ENCODE measurements around the gene XPOT. TPM values are rescaled to one million over a fixed set of nuclear protein-coding genes. Genes with fewer than 3 reads are reported as not detected.

XPOT gene
- total and polyA plus RNA-seq, 2 donors (not counting 1 experiment from before 2014, with no cell fraction given), result 11.7 to 48.8 TPM

DNA sequence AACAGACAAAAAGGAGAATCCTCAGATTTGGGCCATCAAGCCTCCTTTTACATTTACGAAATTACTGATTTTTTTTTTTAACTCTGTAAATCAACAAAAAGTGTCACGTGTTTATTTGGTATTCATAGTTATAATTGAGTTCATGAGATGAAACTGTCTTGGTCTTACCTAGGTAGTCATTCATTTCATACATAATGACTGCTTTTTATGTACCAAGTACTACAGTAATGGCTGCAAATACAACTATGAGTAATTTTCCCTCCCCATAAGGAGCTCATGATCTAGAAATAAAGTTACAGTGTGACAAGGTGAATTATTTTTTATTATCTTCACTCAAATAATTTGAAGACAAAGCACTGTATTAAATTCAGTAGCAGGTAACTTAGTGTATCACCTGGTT lies 41.3 kb downstream of the XPOT start:
- no peaks in the 10 kb centered on the region for H3K79me2 ChIP-seq (ENCODE audit: control insufficient read depth, insufficient read depth, low read length)
- no peaks in the 10 kb centered on the region for H3K9me3 Mint-ChIP-seq (ENCODE audit: insufficient read depth)
- no peak overlapping the region for H3K4me3 ChIP-seq (ENCODE audit: control extremely low read depth in 1 of 5, extremely low read depth in 1 of 5, insufficient read depth in 1 of 5, low read depth in 2 of 5, low read length in 4 of 5)
- H3K4me1 Mint-ChIP-seq, result peaks cover 2% of the 10 kb centered on the region
- H3K27me3 Mint-ChIP-seq, result no peaks in the 10 kb centered on the region
- no peak for ATAC-seq (ENCODE audit: low read depth)
- H2AFZ ChIP-seq (ENCODE audit: insufficient read depth, low read depth, low read length, poor library complexity, severe bottlenecking), result no peak overlapping the region
- no peak overlapping the region for H3K4me2 ChIP-seq (replicated peaks; ENCODE audit: low read depth, low read length, poor library complexity, severe bottlenecking)
- H3K9me3 ChIP-seq (ENCODE audit: control extremely low read depth in 1 of 3, control insufficient read depth in 2 of 3, insufficient read depth in 1 of 3, low read length in 2 of 3), result no peaks in the 10 kb centered on the region
- intact Hi-C loops (cut with micrococcal nuclease), result no loop called here
- no CpG with 5 or more reads among the region's 2 CpGs for WGBS (ENCODE audit: insufficient coverage)
- no peaks in the 10 kb centered on the region for H4K20me1 ChIP-seq (ENCODE audit: control insufficient read depth, insufficient read depth, low read length, poor library complexity, severe bottlenecking)
- H3K27ac ChIP-seq (ENCODE audit: low read length in 2 of 2), result no peak overlapping the region
- no peak for DNase-seq
- no peaks in the 10 kb centered on the region for H3K27me3 ChIP-seq (replicated peaks in 1 of 4; ENCODE audit: control extremely low read depth in 1 of 4, control insufficient read depth in 3 of 4, insufficient read depth in 4 of 4, low read length in 3 of 4)
- ChIA-PET POLR2A (no interaction called here), CTCF (no interaction called here)
- H3K4me1 ChIP-seq (ENCODE audit: control insufficient read depth in 2 of 2, insufficient read depth in 2 of 2, low read length in 2 of 2), result no peaks in the 10 kb centered on the region
- no peak overlapping the region for H3K27ac Mint-ChIP-seq
- no peak overlapping the region for H3K4me3 Mint-ChIP-seq
- H3K9ac ChIP-seq (ENCODE audit: low read length), result no peak overlapping the region
- H3K36me3 ChIP-seq (replicated peaks in 1 of 2; ENCODE audit: control extremely low read depth in 1 of 2, control insufficient read depth in 1 of 2, extremely low read depth in 1 of 2, insufficient read depth in 2 of 2, low read length in 1 of 2), result peaks cover 2 to 14% of the 10 kb centered on the region in 2 experiments
- TF ChIP-seq EZH2 (IDR thresholded peaks at IDR 0.05; ENCODE audit: borderline replicate concordance, insufficient read depth, low read depth, low read length, poor library complexity, severe bottlenecking), result no peak
- TF ChIP-seq, protein P1, sequence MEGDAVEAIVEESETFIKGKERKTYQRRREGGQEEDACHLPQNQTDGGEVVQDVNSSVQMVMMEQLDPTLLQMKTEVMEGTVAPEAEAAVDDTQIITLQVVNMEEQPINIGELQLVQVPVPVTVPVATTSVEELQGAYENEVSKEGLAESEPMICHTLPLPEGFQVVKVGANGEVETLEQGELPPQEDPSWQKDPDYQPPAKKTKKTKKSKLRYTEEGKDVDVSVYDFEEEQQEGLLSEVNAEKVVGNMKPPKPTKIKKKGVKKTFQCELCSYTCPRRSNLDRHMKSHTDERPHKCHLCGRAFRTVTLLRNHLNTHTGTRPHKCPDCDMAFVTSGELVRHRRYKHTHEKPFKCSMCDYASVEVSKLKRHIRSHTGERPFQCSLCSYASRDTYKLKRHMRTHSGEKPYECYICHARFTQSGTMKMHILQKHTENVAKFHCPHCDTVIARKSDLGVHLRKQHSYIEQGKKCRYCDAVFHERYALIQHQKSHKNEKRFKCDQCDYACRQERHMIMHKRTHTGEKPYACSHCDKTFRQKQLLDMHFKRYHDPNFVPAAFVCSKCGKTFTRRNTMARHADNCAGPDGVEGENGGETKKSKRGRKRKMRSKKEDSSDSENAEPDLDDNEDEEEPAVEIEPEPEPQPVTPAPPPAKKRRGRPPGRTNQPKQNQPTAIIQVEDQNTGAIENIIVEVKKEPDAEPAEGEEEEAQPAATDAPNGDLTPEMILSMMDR (IDR thresholded peaks at IDR 0.05), result no peak

DNA sequence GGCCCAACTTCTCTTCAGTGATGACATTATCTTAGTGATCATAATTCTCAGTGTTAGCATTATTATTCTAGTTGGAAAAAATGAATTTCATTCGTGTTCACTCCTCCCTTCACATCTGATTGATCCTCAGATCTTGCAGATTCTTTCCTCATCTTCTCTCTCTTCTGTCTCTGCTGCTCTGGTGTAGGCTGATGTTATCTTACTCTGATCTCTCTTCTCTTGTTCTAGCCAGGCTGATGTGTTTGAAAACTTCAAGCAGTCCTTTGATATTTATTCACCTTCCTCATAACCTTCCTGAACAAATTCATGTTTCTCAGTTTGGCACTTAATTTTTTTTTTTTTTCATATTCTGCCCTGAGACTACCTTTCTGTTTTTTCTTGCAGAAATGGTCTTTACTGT lies 42.1 kb downstream of the XPOT start:
- peaks cover 3% of the 10 kb centered on the region for H3K79me2 ChIP-seq (ENCODE audit: control insufficient read depth, insufficient read depth, low read length)
- WGBS (ENCODE audit: insufficient coverage), result no CpG with 5 or more reads among the region's 1 CpG
- H2AFZ ChIP-seq (ENCODE audit: insufficient read depth, low read depth, low read length, poor library complexity, severe bottlenecking), result no peak overlapping the region
- H4K20me1 ChIP-seq (ENCODE audit: control insufficient read depth, insufficient read depth, low read length, poor library complexity, severe bottlenecking), result no peaks in the 10 kb centered on the region
- H3K27ac Mint-ChIP-seq, result no peak overlapping the region
- H3K9ac ChIP-seq (ENCODE audit: low read length), result no peak overlapping the region
- no peaks in the 10 kb centered on the region for H3K9me3 Mint-ChIP-seq (ENCODE audit: insufficient read depth)
- H3K36me3 ChIP-seq (replicated peaks in 1 of 2; ENCODE audit: control extremely low read depth in 1 of 2, control insufficient read depth in 1 of 2, extremely low read depth in 1 of 2, insufficient read depth in 2 of 2, low read length in 1 of 2), result peaks cover 2 to 12% of the 10 kb centered on the region in 2 experiments
- H3K4me2 ChIP-seq (replicated peaks; ENCODE audit: low read depth, low read length, poor library complexity, severe bottlenecking), result no peak overlapping the region
- no peak for ATAC-seq (ENCODE audit: low read depth)
- no peaks in the 10 kb centered on the region for H3K9me3 ChIP-seq (ENCODE audit: control extremely low read depth in 1 of 3, control insufficient read depth in 2 of 3, insufficient read depth in 1 of 3, low read length in 2 of 3)
- no peaks in the 10 kb centered on the region for H3K27me3 ChIP-seq (replicated peaks in 1 of 4; ENCODE audit: control extremely low read depth in 1 of 4, control insufficient read depth in 3 of 4, insufficient read depth in 4 of 4, low read length in 3 of 4)
- CTCF ChIA-PET, result no interaction called here
- intact Hi-C loops (cut with micrococcal nuclease), result no loop called here
- peaks cover 9% of the 10 kb centered on the region for H3K4me1 Mint-ChIP-seq
- TF ChIP-seq EZH2 (IDR thresholded peaks at IDR 0.05; ENCODE audit: borderline replicate concordance, insufficient read depth, low read depth, low read length, poor library complexity, severe bottlenecking), result no peak
- TF ChIP-seq, protein P1 (IDR thresholded peaks at IDR 0.05), result no peak
- no peak for DNase-seq
- H3K27ac ChIP-seq (ENCODE audit: low read length in 2 of 2), result no peak overlapping the region
- H3K27me3 Mint-ChIP-seq, result no peaks in the 10 kb centered on the region
- no peak overlapping the region for H3K4me3 Mint-ChIP-seq
- POLR2A ChIA-PET, result no interaction called here
- H3K4me1 ChIP-seq (ENCODE audit: control insufficient read depth in 2 of 2, insufficient read depth in 2 of 2, low read length in 2 of 2), result peaks cover 4% of the 10 kb centered on the region in 2 donors
- H3K4me3 ChIP-seq (ENCODE audit: control extremely low read depth in 1 of 5, extremely low read depth in 1 of 5, insufficient read depth in 1 of 5, low read depth in 2 of 5, low read length in 4 of 5), result no peak overlapping the region

All from B cell (primary cell).